ENCODE results near the gene PHACTR3. TPM values are rescaled to one million over a fixed set of nuclear protein-coding genes. Genes with fewer than 3 reads are reported as not detected.

Gene PHACTR3
- total and polyA plus RNA-seq, 10 donors = 1.4 to 15.0 (median 8.6) TPM

DNA sequence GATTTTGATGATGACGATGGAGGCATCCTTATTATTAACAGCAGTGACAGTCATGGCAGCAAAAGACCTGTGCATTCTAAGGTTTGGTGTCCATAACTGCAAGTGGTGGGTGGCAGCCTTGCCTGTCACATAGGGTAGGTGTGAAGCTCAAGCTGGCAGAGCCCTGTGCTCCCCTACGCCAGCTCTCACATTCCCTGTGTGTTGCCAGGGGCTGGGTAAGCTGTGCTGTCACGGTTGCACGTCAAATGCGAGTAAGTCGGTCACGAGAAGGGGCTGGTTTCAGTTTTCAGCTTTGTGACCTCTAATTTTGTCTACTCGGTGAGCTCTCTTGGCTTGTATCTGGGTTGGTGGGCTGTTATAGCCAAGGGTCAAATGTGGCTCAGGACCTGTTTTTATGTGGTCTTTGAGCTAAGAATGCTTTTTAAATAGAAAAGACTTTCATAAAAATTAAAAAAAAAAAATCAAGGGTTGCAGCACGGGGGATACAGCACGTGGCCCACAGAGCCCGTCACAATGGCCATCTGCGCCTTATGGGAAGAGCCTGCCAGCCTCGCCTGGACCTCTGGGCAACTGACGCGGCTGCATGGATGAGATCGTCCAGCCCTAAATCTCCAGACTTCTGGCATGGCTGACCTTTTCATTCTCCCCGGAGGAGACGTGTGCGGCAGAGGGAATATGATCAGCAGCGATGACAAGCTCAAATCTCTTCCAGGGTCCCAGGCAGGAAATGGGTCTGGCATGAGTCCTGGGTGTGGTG lies 148.5 kb downstream of the PHACTR3 start:
- intact Hi-C loops (cut with DNase I; ENCODE audit: low total_unique reads) = loop anchor here (5.0 kb wide), 1 partner anchor 181 kb away; no protein-coding TSS in a partner anchor
- H3K9me3 ChIP-seq = no peaks in the 10 kb centered on the region
- peak; percentile 62 for DNase-seq
- no peak overlapping the region for H3K4me3 ChIP-seq
- H3K36me3 ChIP-seq = peaks cover 0 to 7% (median 0%) of the 10 kb centered on the region in 6 donors
- H3K4me1 ChIP-seq = peaks cover 0 to 33% (median 19%) of the 10 kb centered on the region in 6 donors
- 62 to 72% (median 66%) methylated on average over 20 of the region's 20 CpGs for WGBS, 5 donors
- no peak for TF ChIP-seq POLR2AphosphoS5 (IDR thresholded peaks at IDR 0.05)
- TF ChIP-seq, protein P1, sequence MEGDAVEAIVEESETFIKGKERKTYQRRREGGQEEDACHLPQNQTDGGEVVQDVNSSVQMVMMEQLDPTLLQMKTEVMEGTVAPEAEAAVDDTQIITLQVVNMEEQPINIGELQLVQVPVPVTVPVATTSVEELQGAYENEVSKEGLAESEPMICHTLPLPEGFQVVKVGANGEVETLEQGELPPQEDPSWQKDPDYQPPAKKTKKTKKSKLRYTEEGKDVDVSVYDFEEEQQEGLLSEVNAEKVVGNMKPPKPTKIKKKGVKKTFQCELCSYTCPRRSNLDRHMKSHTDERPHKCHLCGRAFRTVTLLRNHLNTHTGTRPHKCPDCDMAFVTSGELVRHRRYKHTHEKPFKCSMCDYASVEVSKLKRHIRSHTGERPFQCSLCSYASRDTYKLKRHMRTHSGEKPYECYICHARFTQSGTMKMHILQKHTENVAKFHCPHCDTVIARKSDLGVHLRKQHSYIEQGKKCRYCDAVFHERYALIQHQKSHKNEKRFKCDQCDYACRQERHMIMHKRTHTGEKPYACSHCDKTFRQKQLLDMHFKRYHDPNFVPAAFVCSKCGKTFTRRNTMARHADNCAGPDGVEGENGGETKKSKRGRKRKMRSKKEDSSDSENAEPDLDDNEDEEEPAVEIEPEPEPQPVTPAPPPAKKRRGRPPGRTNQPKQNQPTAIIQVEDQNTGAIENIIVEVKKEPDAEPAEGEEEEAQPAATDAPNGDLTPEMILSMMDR (IDR thresholded peaks at IDR 0.05 in 8 of 11, conservative IDR thresholded peaks at IDR 0.05 in 3 of 11) = no peak
- no peak for TF ChIP-seq POLR2A (IDR thresholded peaks at IDR 0.05)
- H3K27ac ChIP-seq = no peak overlapping the region
- peaks cover 0 to 73% (median 0%) of the 10 kb centered on the region in 7 donors for H3K27me3 ChIP-seq (replicated peaks in 1 of 7)

DNA sequence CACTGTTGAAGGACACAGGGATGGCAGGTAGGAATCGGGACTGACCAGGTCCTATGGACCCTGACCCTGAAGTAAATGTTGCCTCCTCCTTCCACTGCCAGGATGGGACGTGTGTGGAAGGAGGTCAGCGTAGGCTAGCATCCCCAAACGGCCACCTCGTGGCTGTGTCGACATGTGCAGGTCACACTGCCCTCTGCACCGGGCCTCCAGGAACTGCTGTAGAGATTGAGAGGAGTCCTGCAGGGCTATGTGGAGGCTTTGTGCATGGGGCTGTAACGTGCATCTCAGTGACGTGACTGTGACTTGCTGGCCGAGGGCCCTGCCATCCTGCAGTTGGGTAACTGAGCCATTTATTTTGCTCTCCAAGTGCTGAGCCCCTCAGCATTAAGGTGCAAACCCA lies 149.5 kb downstream of the PHACTR3 start:
- 71 to 83% (median 75%) methylated on average over 8 to 10 of the region's 10 CpGs for WGBS, 5 donors
- intact Hi-C loops (cut with DNase I; ENCODE audit: low total_unique reads) = loop anchor here (5.0 kb wide), 1 partner anchor 182 kb away; no protein-coding TSS in a partner anchor
- H3K4me3 ChIP-seq = no peak overlapping the region

DNA sequence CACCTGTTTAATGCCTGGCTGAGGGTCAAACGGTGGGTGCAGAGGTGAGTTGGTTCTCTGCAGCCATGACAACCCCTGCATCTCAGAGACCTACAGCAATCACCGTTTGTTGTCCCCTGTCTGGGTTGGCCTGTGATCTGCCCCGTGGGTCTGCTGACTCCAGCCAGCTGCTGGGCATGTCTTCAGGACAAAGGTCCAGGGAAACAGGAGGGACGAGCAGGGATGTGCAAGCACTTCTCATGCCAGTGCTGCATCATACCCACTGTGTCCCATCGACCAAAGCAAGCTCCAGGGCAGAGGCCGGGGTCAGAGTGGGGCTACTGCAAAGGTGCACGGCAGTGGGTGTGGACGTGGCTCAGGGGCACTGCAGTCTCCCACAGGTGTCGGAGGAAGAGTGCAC lies 150.2 kb downstream of the PHACTR3 start:
- Histone ChIP-seq H3K36me3 (peaks cover 0 to 7% (median 0%) of the 10 kb centered on the region in 6 donors), H3K9me3 (no peaks in the 10 kb centered on the region), H3K27ac (no peak overlapping the region), H3K4me1 (peaks cover 0 to 33% (median 19%) of the 10 kb centered on the region in 6 donors), H3K4me3 (no peak overlapping the region), H3K27me3 (replicated peaks in 1 of 7) (peaks cover 0 to 73% (median 0%) of the 10 kb centered on the region in 7 donors)
- 56 to 79% (median 69%) methylated on average over 9 of the region's 9 CpGs for WGBS, 5 donors
- intact Hi-C loops (cut with DNase I; ENCODE audit: low total_unique reads) = loop anchor here (5.0 kb wide), 1 partner anchor 182 kb away; no protein-coding TSS in a partner anchor
- peak; percentile 54 for DNase-seq
- TF ChIP-seq, protein P1 (IDR thresholded peaks at IDR 0.05 in 8 of 11, conservative IDR thresholded peaks at IDR 0.05 in 3 of 11) = no peak
- no peak for TF ChIP-seq POLR2A (IDR thresholded peaks at IDR 0.05)
- TF ChIP-seq POLR2AphosphoS5 (IDR thresholded peaks at IDR 0.05) = no peak

More for the DNA sequence above, 149.5 kb downstream of the PHACTR3 start:
- no peak overlapping the region for H3K27ac ChIP-seq
- H3K9me3 ChIP-seq = no peaks in the 10 kb centered on the region
- TF ChIP-seq POLR2AphosphoS5 (IDR thresholded peaks at IDR 0.05) (no peak), POLR2A (IDR thresholded peaks at IDR 0.05) (no peak)
- TF ChIP-seq, protein P1 (IDR thresholded peaks at IDR 0.05 in 8 of 11, conservative IDR thresholded peaks at IDR 0.05 in 3 of 11) = no peak
- H3K27me3 ChIP-seq (replicated peaks in 1 of 7) = peaks cover 0 to 73% (median 0%) of the 10 kb centered on the region in 7 donors
- no peak for DNase-seq
- peaks cover 0 to 33% (median 19%) of the 10 kb centered on the region in 6 donors for H3K4me1 ChIP-seq
- peaks cover 0 to 7% (median 0%) of the 10 kb centered on the region in 6 donors for H3K36me3 ChIP-seq

DNA sequence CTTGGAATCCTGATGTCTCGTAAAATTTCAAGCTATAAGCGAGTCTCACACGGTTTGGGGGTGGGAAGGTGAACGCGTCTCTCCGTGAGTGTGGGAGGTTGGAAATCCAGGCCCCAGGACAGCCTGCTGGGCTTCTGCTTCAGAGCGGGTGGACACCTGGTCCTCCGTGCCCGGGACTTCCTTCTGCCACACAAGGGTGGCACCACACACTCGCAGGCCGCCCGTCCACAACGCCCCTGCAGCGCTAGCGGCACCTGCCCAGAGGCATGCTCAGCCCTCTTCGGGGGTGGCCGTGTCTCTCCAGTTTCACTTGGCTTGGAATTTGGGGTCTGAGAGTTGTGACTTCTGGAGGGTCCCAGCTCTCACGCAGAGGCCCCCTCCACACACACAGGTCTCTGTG lies 151.9 kb downstream of the PHACTR3 start:
- Histone ChIP-seq H3K9me3 (no peaks in the 10 kb centered on the region), H3K36me3 (peaks cover 0 to 7% (median 0%) of the 10 kb centered on the region in 6 donors), H3K4me1 (peaks cover 0 to 26% (median 17%) of the 10 kb centered on the region in 6 donors), H3K27ac (no peak overlapping the region), H3K27me3 (replicated peaks in 1 of 7) (peaks cover 0 to 61% (median 0%) of the 10 kb centered on the region in 7 donors), H3K4me3 (no peak overlapping the region)
- intact Hi-C loops (cut with DNase I; ENCODE audit: low total_unique reads) = no loop called here
- 84 to 90% (median 90%) methylated on average over 18 of the region's 18 CpGs for WGBS, 5 donors
- TF ChIP-seq POLR2A (IDR thresholded peaks at IDR 0.05) = no peak
- no peak for TF ChIP-seq POLR2AphosphoS5 (IDR thresholded peaks at IDR 0.05)
- TF ChIP-seq, protein P1 (IDR thresholded peaks at IDR 0.05 in 8 of 11, conservative IDR thresholded peaks at IDR 0.05 in 3 of 11) = no peak
- no peak for DNase-seq

Measured in spleen (tissue), 11 donors.